K562 (cell line): ENCODE results near the gene MFAP1. TPM values are rescaled to one million over a fixed set of nuclear protein-coding genes. Genes with fewer than 3 reads are reported as not detected.

Experiments
- CBX1 ChIP-seq: sonication (generic); IDR thresholded peaks from 2 replicates; pipeline ENCODE4 v1.6.1; 2016; ENCODE audit warnings: antibody characterized with exemption, low read depth, mild to moderate bottlenecking
- CSDE1 ChIP-seq, 2 experiments: fragments of 450-650 bp; IDR thresholded peaks; 2 replicates each; pipeline ENCODE4 v1.6.1; 2016; ENCODE audit warnings: mild to moderate bottlenecking in 1 of 2
- E2F5 ChIP-seq: sonication (generic); formaldehyde crosslinking; IDR thresholded peaks from 2 replicates; pipeline ENCODE4 v1.8.0; 2022; ENCODE audit warnings: mild to moderate bottlenecking, missing genetic modification reagents
- EP300 ChIP-seq: IDR thresholded peaks from 2 replicates; pipeline ENCODE4 v1.6.1; 2012; ENCODE audit warnings: low read length, improper control_type of control experiment
- HOMEZ ChIP-seq: fragments of 250-450 bp; sonication (Bioruptor Pico); IDR thresholded peaks from 2 replicates; pipeline ENCODE4 v1.4.0; 2020; ENCODE audit warnings: mild to moderate bottlenecking, moderate library complexity
- KAT2B ChIP-seq: IDR thresholded peaks from one replicate; pipeline ENCODE4 v1.6.1; 2012; ENCODE audit warnings: low read depth, mild to moderate bottlenecking, control low read depth, inconsistent platforms, low read length, moderate library complexity
- NKRF ChIP-seq: fragments of 450-650 bp; IDR thresholded peaks from 2 replicates; pipeline ENCODE4 v1.6.1; 2016; ENCODE audit warnings: borderline replicate concordance
- PRPF4 ChIP-seq: fragments of 200-400 bp; formaldehyde crosslinking; IDR thresholded peaks from one replicate; pipeline ENCODE4 v1.6.1; 2017; ENCODE audit warnings: low read length, low read depth, mild to moderate bottlenecking; ENCODE audit not compliant: insufficient read depth, poor library complexity, severe bottlenecking
- RB1 ChIP-seq: fragments of 450-650 bp; IDR thresholded peaks from 2 replicates; pipeline ENCODE4 v1.6.1; 2017; ENCODE audit warnings: low read depth, mild to moderate bottlenecking
- RBFOX2 ChIP-seq: fragments of 200-400 bp; formaldehyde crosslinking; IDR thresholded peaks from 2 replicates; pipeline ENCODE4 v1.6.1; 2017; ENCODE audit warnings: low read depth, mild to moderate bottlenecking, low read length, moderate library complexity
- RUNX1 ChIP-seq: sonication (generic); IDR thresholded peaks from 2 replicates; pipeline ENCODE4 v1.6.1; 2016; ENCODE audit warnings: antibody characterized with exemption, low read depth
- SAFB2 ChIP-seq: fragments of 200-400 bp; formaldehyde crosslinking; IDR thresholded peaks from 2 replicates; pipeline ENCODE4 v1.6.1; 2018; ENCODE audit warnings: borderline replicate concordance, low read length, low read depth, moderate library complexity; ENCODE audit not compliant: severe bottlenecking
- SAP30 ChIP-seq: fragments of 200-600 bp; sonication (generic); IDR thresholded peaks from 2 replicates; pipeline ENCODE4 v1.6.1; 2012; ENCODE audit warnings: borderline replicate concordance, low read depth, mild to moderate bottlenecking, moderate library complexity, low read length, control low read depth, inconsistent platforms; ENCODE audit not compliant: insufficient read depth, poor library complexity, severe bottlenecking
- SMAD3 ChIP-seq: fragments of 450-650 bp; formaldehyde crosslinking; conservative IDR thresholded peaks from 2 replicates; pipeline ENCODE4 v1.4.0; 2020; ENCODE audit warnings: mild to moderate bottlenecking
- SMARCA5 ChIP-seq: fragments of 450-650 bp; IDR thresholded peaks from 2 replicates; pipeline ENCODE4 v1.6.1; 2016
- TAF9B ChIP-seq: fragments of 450-650 bp; IDR thresholded peaks from 2 replicates; pipeline ENCODE4 v1.6.1; 2018; ENCODE audit warnings: mild to moderate bottlenecking; ENCODE audit not compliant: partially characterized antibody
- TBL1XR1 ChIP-seq, 2 experiments: IDR thresholded peaks; 2 replicates each; pipeline ENCODE4 v1.6.1; 2012; ENCODE audit warnings: improper control_type of control experiment in 2 of 2, low read length in 2 of 2, mild to moderate bottlenecking in 1 of 2
- TFE3 ChIP-seq: fragments of 450-650 bp; formaldehyde crosslinking; IDR thresholded peaks from 2 replicates; pipeline ENCODE4 v1.4.0; 2020; ENCODE audit warnings: mild to moderate bottlenecking, mixed read lengths
- XRCC3 ChIP-seq: fragments of 450-650 bp; IDR thresholded peaks from 2 replicates; pipeline ENCODE4 v1.6.1; 2017; ENCODE audit warnings: mild to moderate bottlenecking, moderate library complexity
- ZNF143 ChIP-seq: sonication (generic); formaldehyde crosslinking; IDR thresholded peaks from 2 replicates; pipeline ENCODE4 v1.9.0; 2022; ENCODE audit warnings: mild to moderate bottlenecking, missing genetic modification reagents
- ZNF583 ChIP-seq: fragments of 250-450 bp; sonication (Bioruptor Pico); IDR thresholded peaks from 2 replicates; pipeline ENCODE4 v1.4.0; 2020
- ZNF76 ChIP-seq: fragments of 250-450 bp; sonication (Bioruptor Pico); IDR thresholded peaks from 2 replicates; pipeline ENCODE4 v1.4.0; 2020; ENCODE audit warnings: mild to moderate bottlenecking, moderate library complexity, borderline replicate concordance
- polyA plus RNA-seq, 8 experiments: library from polyadenylated mRNA; depleted of rRNA in 4 of 8; stranded (reverse) in 5 of 8; unstranded in 3 of 8; fragments of >200 nt; fragmentation: Nextera tagmentation in 2 of 8; fragmentation: Illumina TruSeq in 1 of 8; extraction: Ambion mirVana in 2 of 8; extraction: Trizol in 1 of 8; gene quantifications; 2 replicates each; pipeline versions ENCODE4 v1.2.1 to v1.2.3, GENCODE V29; 2011 to 2014; ENCODE audit warnings: inconsistent platforms in 1 of 8, missing spikeins in 1 of 8
- total RNA-seq, 7 experiments: library from RNA; depleted of rRNA in 6 of 7; stranded (reverse); fragments of >200 nt in 6 of 7; fragmentation: Illumina TruSeq in 2 of 7; extraction: Trizol in 2 of 7; gene quantifications; 2 replicates each; pipeline versions ENCODE4 v1.2.1 to v1.2.3, GENCODE V29; 2011 to 2021; ENCODE audit warnings: low replicate concordance in 1 of 7

The MFAP1 gene
- total and polyA plus RNA-seq, 9 of the 15 experiments (the other 6 are each of a cell fraction or from before 2014, with no cell fraction given), result 34.9 to 64.1 (median 48.2) TPM

GRCh38 chr15:43800286-43801141, 24.0 kb downstream of the MFAP1 start, which contains the start of gene HYPK (continued):
- TF ChIP-seq TFE3 (CRISPR knock-in tag), result no peak
- TF ChIP-seq RB1, result peak; percentile 19; the same call in 1 of the 2 replicates
- TF ChIP-seq RBFOX2, result peak; percentile 92
- peak; percentile 97 for TF ChIP-seq NKRF
- peak; percentile 93 for TF ChIP-seq SAP30
- no peak for TF ChIP-seq ZNF76 (CRISPR knock-in tag)
- TF ChIP-seq RUNX1, result no peak
- TF ChIP-seq KAT2B, result no peak
- TF ChIP-seq SMARCA5, result no peak
- no peak for TF ChIP-seq TBL1XR1 (IDR thresholded peaks at IDR 0.05; ENCODE audit: low read length in 2 of 2)
- TF ChIP-seq CBX1, result peak; percentile 46; the same call in 1 of the 2 replicates
- TF ChIP-seq E2F5 (CRISPR knock-in tag), result no peak
- TF ChIP-seq CSDE1 (IDR thresholded peaks at IDR 0.05), result no peak
- 0 out of 2 replicates have a peak, but pooled peaks have one; percentile 25 for TF ChIP-seq ZNF143
- TF ChIP-seq SMAD3 (CRISPR knock-in tag), result no peak
- no peak for TF ChIP-seq SAFB2
- TF ChIP-seq ZNF583 (CRISPR knock-in tag), result no peak
- peak; percentile 87 for TF ChIP-seq TAF9B
- no peak for TF ChIP-seq EP300
- no peak for TF ChIP-seq PRPF4
- TF ChIP-seq HOMEZ (CRISPR knock-in tag), result no peak
- TF ChIP-seq XRCC3, result no peak
